Measurements from ENCODE around the gene RPL41.

The RPL41 gene

DNA sequence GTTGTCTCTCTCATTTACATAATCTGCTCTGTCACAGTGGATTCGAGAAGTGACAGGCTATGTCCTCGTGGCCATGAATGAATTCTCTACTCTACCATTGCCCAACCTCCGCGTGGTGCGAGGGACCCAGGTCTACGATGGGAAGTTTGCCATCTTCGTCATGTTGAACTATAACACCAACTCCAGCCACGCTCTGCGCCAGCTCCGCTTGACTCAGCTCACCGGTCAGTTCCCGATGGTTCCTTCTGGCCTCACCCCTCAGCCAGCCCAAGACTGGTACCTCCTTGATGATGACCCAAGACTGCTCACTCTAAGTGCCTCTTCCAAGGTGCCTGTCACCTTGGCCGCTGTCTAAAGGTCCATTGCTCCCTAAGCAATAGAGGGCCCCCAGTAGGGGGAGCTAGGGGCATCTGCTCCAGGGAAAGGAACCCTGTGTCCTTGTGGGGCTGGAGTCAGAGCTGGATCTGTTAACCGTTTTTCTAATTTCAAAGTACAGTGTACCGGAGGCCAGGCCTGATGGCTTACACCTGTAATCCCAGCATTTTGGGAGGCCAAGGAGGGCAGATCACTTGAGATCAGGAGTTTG is 31.4 kb upstream of the RPL41 start:
- Histone ChIP-seq H3K4me3 (replicated peaks; ENCODE audit: insufficient read depth, low read length) (no peak overlapping the region), H3K27ac (replicated peaks) (no peak overlapping the region), H3K27me3 (ENCODE audit: insufficient read depth, poor library complexity, severe bottlenecking) (peaks cover 12% of the 10 kb centered on the region)
- TF ChIP-seq, protein P1, sequence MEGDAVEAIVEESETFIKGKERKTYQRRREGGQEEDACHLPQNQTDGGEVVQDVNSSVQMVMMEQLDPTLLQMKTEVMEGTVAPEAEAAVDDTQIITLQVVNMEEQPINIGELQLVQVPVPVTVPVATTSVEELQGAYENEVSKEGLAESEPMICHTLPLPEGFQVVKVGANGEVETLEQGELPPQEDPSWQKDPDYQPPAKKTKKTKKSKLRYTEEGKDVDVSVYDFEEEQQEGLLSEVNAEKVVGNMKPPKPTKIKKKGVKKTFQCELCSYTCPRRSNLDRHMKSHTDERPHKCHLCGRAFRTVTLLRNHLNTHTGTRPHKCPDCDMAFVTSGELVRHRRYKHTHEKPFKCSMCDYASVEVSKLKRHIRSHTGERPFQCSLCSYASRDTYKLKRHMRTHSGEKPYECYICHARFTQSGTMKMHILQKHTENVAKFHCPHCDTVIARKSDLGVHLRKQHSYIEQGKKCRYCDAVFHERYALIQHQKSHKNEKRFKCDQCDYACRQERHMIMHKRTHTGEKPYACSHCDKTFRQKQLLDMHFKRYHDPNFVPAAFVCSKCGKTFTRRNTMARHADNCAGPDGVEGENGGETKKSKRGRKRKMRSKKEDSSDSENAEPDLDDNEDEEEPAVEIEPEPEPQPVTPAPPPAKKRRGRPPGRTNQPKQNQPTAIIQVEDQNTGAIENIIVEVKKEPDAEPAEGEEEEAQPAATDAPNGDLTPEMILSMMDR (IDR thresholded peaks at IDR 0.05; ENCODE audit: insufficient read depth, low read length), result peak; percentile 45
- TF ChIP-seq POLR2AphosphoS5 (IDR thresholded peaks at IDR 0.05; ENCODE audit: low read depth), result no peak
- no peak for TF ChIP-seq SPI1 (IDR thresholded peaks at IDR 0.05; ENCODE audit: borderline replicate concordance, low read depth)
- peak in 1 of 2 experiments; percentile 20 for DNase-seq (ENCODE audit: low read depth in 1 of 2, low spot score in 1 of 2)

DNA sequence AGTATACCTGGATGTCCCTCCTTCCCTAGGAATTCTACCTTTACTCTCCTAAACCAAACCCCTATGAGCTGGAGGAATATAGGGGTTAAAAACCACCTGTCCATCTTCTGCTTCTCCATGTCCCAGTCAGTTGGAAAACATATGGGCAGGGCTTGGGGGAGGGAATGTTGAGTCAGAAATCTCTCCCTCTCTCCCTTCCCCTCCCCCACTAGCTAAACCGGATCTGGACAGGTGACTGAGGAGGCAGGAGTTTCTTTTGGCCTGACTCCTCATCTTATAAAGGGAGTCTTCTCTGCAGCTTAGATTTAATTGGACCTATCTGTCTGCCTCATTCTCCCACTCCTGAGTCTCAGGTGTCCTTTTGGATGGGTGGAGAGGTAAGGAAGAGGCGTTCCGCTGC is 30.3 kb upstream of the RPL41 start:
- Histone ChIP-seq H3K4me3 (replicated peaks; ENCODE audit: insufficient read depth, low read length) (no peak overlapping the region), H3K27me3 (ENCODE audit: insufficient read depth, poor library complexity, severe bottlenecking) (peaks cover 2% of the 10 kb centered on the region), H3K27ac (replicated peaks) (no peak overlapping the region)
- DNase-seq (ENCODE audit: low read depth in 1 of 2, low spot score in 1 of 2), result no peak
- TF ChIP-seq, protein P2, sequence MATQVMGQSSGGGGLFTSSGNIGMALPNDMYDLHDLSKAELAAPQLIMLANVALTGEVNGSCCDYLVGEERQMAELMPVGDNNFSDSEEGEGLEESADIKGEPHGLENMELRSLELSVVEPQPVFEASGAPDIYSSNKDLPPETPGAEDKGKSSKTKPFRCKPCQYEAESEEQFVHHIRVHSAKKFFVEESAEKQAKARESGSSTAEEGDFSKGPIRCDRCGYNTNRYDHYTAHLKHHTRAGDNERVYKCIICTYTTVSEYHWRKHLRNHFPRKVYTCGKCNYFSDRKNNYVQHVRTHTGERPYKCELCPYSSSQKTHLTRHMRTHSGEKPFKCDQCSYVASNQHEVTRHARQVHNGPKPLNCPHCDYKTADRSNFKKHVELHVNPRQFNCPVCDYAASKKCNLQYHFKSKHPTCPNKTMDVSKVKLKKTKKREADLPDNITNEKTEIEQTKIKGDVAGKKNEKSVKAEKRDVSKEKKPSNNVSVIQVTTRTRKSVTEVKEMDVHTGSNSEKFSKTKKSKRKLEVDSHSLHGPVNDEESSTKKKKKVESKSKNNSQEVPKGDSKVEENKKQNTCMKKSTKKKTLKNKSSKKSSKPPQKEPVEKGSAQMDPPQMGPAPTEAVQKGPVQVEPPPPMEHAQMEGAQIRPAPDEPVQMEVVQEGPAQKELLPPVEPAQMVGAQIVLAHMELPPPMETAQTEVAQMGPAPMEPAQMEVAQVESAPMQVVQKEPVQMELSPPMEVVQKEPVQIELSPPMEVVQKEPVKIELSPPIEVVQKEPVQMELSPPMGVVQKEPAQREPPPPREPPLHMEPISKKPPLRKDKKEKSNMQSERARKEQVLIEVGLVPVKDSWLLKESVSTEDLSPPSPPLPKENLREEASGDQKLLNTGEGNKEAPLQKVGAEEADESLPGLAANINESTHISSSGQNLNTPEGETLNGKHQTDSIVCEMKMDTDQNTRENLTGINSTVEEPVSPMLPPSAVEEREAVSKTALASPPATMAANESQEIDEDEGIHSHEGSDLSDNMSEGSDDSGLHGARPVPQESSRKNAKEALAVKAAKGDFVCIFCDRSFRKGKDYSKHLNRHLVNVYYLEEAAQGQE (IDR thresholded peaks at IDR 0.05; ENCODE audit: insufficient replicate concordance, low read depth), result no peak
- no peak for TF ChIP-seq POLR2AphosphoS5 (IDR thresholded peaks at IDR 0.05; ENCODE audit: low read depth)
- TF ChIP-seq, protein P1 (IDR thresholded peaks at IDR 0.05; ENCODE audit: insufficient read depth, low read length), result no peak
- TF ChIP-seq SPI1 (IDR thresholded peaks at IDR 0.05; ENCODE audit: borderline replicate concordance, low read depth), result no peak
- no peak for TF ChIP-seq GABPA (IDR thresholded peaks at IDR 0.05; ENCODE audit: low read depth)

DNA sequence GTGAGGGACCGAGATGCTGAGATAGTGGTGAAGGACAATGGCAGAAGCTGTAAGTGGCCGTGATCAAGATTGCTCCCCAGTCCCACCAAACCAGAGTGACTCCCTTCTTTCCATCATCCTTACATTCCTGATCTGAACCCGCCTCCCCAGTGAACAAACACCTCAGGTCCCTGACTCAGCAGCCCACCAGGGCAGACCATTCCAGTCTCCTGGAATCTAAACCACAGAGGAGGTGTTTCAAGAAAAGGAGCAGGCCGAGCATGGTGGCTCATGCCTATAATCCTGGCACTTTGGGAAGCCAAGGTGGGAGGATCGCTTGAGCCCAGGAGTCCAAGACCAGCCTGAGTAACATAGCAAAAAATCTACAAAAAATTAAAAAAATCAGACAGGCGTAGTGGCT is 29.8 kb upstream of the RPL41 start:
- no peak for DNase-seq (ENCODE audit: low read depth in 1 of 2, low spot score in 1 of 2)
- TF ChIP-seq, protein P2 (IDR thresholded peaks at IDR 0.05; ENCODE audit: insufficient replicate concordance, low read depth), result no peak
- TF ChIP-seq POLR2AphosphoS5 (IDR thresholded peaks at IDR 0.05; ENCODE audit: low read depth) (no peak), GABPA (IDR thresholded peaks at IDR 0.05; ENCODE audit: low read depth) (no peak), SPI1 (IDR thresholded peaks at IDR 0.05; ENCODE audit: borderline replicate concordance, low read depth) (no peak)
- TF ChIP-seq, protein P1 (IDR thresholded peaks at IDR 0.05; ENCODE audit: insufficient read depth, low read length), result no peak
- Histone ChIP-seq H3K27ac (replicated peaks) (no peak overlapping the region), H3K4me3 (replicated peaks; ENCODE audit: insufficient read depth, low read length) (no peak overlapping the region), H3K27me3 (ENCODE audit: insufficient read depth, poor library complexity, severe bottlenecking) (no peaks in the 10 kb centered on the region)

DNA sequence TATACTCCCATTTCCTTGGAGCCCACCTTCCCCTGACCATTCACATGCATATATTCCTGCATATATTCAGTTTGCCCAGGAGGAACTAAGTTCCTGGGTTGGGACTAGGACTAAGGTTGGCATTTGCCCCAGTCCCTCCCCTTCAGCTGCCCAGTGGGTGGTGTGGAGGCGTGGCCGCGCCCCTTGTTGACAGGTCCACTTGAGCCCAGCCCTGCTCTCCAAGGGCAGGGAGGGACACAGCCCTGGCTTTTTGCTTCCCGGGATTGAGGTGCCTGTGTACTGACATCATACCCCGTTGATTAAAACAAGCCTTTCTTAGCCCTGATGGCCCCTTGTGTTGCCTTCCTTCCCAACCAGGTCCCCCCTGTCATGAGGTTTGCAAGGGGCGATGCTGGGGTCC is 29.2 kb upstream of the RPL41 start:
- H3K27ac ChIP-seq (replicated peaks), result no peak overlapping the region
- TF ChIP-seq, protein P1 (IDR thresholded peaks at IDR 0.05; ENCODE audit: insufficient read depth, low read length), result no peak
- TF ChIP-seq, protein P2 (IDR thresholded peaks at IDR 0.05; ENCODE audit: insufficient replicate concordance, low read depth), result no peak
- TF ChIP-seq POLR2AphosphoS5 (IDR thresholded peaks at IDR 0.05; ENCODE audit: low read depth) (no peak), SPI1 (IDR thresholded peaks at IDR 0.05; ENCODE audit: borderline replicate concordance, low read depth) (no peak), GABPA (IDR thresholded peaks at IDR 0.05; ENCODE audit: low read depth) (no peak)
- H3K4me3 ChIP-seq (replicated peaks; ENCODE audit: insufficient read depth, low read length), result no peak overlapping the region
- no peaks in the 10 kb centered on the region for H3K27me3 ChIP-seq (ENCODE audit: insufficient read depth, poor library complexity, severe bottlenecking)
- no peak for DNase-seq (ENCODE audit: low read depth in 1 of 2, low spot score in 1 of 2)
